ENCODE measurements around the gene MRPS18A.

Gene MRPS18A

DNA sequence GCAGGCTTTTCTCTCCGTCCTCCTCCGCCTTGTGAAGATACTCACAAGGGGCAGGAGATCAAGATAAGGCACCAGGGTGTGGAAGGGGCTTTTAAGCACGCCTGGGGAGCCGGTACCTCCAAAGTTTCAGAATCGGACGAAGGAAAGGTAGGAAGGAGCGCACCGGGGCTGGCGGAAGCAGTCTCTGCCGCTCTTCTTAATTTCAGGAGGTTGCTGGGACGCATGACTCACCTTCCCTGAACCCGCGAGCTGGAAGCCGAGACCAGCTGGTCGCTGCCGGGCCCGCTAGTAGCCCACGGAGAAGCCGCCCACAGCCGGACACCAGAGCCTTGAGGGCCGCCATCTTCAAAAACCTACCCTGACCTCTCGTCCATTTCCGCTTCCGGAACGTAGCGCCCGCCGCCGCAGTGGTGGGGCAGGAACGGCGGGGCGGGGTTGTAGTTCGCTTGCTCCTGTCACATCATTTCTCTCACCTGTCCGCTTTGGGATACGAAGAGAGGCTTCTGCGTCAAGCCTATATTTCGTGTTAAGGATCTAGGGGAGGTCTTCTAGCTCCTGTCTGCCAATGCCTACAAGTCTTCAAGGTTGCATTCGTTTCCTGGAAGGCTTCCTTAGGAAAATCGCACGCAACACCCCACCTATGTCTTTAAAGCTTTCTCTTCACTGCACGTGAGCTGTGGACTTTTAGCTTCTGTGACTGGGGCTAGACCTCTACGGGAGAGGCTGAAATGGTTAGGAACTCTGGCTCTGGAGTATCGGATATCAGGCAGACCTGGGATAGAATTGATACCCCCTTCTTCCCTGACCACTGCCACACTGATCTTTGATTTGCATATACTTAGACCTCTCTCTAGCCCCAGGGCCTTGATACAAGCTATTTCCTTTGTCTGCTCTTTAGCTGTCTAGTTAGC lies at the start of gene MRPS18A:
Gene MRPS18A (minus strand): TSS at position 355 of the 911 bp plus-strand sequence. CDS start 12 bp downstream, at position 343.
- DNase-seq (ENCODE audit: low read depth) = peak; percentile 66

DNA sequence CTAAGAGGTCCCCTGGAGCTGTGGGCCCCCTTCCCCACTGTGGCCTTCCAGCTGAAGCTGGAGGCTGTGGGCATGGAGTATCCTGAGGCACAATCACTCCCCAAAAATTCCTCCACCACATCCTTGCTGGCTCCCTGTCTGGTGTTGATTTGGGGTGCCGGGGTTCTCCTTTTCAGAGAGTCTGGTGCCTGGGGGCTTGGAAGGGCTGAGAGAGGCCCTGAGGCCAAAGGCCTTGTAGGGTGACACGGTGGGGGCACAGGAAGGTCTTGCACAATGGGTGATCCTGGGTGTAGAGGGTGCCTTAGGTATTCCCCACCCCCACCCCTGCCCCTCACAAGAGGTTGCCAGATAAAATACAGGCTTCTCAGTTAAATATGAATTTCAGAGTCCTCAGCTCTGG lies 49.3 kb upstream of the MRPS18A start:
- no peak for DNase-seq (ENCODE audit: low read depth)

DNA sequence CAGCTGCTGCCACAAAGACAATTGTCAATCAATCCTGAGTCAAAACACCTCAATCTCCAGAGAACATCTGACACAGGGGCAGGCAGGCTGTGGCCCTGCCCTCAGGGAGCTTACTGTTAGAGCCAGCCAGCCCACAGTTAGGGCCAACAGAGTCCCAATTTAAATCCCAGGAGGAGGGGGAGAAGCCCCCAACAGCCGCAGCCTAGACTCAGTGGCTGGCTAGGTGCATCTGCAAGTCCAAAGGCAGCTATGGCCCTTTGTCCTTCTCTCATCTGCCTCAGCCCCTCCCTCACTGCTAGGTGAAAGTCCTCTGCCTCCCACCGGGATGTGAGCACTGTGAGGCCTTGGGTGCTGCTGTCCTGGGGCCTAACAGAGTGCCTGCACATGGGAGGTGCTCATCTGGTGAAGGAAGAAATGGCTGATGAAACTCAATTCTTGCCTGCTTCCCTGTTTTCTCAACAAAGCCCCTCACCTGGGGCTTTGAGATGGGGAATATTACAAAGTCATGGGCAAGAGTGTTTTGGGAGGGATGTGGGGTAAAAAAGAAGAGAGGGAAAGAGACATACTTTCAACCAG lies 48.7 kb upstream of the MRPS18A start:
- DNase-seq (ENCODE audit: low read depth) = no peak

DNA sequence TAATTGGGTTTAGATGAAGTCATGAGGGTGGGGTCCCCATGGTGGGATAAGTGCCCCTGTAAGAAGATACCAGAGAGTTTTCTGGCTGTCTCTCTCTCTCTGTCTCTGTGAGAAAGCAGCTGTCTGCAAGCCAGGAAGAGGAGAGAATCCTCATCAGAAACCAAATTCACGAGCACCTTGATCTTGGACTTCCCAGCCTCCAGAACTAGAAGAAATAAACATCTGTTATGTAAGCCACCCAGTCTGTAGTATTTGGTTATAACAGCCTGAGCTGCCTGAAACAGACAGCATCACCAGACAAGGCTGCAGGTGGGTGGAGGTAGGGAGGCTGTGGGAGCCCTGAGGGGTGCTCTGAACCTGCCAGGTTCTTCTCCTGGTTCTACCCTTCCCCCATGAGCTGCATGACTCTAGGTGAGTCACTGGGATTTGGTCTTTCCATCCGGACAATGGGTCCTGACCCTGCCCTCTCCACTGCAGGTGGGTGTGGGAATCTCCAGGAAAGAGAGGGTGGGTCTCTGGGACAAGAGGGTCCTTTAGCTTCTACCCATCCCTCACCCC lies 48.1 kb upstream of the MRPS18A start:
- DNase-seq (ENCODE audit: low read depth) = no peak

DNA sequence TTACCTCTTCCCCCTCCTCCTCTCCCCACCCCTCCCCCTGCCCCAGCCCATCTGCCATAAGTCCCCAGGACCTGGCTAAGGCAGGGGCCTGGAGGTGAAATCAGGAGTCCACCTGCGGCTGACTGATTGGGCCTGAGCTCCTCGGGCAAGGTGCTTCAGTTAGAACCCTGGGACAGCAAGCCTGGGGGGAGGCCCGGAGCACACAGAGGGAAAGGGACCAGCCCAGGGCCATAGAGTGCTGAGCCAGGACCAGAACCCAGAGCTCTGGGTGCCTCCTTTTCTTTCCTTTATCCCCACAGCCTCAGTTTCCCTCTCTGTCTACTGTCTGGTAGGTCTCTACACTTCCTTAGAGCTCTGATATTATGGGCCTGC lies 46.7 kb upstream of the MRPS18A start:
- no peak for DNase-seq (ENCODE audit: low read depth)

DNA sequence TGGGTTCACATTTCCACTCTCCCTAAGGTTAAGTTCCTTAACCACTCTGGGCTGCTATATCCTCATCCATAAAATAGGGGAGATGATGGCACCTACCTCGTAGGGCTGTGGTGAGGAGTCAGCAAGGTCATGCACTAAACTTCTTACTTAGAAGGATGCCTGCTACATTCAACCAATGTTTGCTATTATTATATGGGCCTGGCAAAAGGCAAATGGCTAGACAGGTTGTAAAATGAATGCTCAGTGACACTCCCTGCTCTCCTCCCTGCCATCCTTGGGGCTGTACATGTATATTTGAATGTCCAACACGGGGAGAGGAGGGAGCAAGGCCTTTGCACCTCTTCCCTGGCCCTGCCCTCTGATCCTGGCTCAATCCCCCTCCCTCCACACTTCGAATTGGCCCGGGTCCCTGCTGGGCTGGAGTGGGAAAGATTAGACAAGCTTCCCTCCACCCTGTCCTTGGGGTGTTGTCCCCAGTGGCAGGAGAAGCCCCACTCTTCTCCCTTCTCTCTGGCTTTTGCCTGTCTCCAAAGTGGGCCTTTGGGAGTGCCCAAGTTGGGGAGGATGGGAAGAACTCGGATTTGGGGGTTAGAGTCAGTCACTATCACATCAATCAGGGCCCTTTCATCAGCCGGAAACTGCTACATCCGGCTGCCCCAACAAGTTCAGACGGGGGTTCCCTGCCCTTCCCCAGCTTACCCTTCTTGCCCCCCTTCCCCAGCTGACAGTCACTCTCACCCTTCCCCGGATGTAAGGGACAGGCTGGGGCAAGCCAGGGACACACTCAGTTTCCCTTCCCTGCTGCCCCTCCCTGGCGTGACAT lies 46.1 kb upstream of the MRPS18A start:
- no peak for DNase-seq (ENCODE audit: low read depth)

DNA sequence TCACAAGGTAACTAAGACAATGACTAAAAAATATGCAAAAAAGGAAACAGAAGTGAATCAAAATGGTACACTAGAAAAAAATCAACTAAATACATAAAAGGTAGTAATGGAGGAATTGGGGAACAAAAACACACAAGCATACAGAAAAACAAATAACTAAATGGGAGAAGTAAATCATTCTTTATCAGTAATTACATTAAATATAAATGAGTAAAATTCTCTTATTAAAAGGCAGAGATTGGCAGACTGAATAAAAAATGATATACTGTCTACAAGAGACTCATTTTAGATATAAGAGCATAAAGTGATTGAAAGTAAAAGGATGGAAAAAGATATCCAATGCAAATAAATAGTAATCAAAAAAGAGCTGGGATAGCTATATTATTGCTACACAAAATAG lies 43.0 kb upstream of the MRPS18A start:
- no peak for DNase-seq (ENCODE audit: low read depth)

DNA sequence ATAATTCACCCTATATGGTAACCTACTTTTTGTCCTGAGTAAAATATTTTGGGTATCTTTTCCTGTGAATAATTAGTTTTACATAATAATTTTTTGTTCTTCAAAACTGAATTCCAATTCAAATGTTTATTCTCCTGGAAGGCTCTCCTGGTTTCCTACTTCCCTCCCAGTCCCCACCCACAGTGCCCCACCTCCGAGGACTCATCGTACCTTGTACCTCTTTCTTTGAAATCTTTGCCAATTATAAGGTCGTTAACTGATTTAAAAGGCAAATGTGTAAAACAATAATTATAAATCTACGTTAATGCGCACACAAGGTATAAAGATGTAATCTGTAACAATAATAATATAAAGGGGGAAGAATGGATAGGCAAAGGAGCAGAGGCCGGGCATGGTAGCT lies 41.9 kb upstream of the MRPS18A start:
- no peak for DNase-seq (ENCODE audit: low read depth)

DNA sequence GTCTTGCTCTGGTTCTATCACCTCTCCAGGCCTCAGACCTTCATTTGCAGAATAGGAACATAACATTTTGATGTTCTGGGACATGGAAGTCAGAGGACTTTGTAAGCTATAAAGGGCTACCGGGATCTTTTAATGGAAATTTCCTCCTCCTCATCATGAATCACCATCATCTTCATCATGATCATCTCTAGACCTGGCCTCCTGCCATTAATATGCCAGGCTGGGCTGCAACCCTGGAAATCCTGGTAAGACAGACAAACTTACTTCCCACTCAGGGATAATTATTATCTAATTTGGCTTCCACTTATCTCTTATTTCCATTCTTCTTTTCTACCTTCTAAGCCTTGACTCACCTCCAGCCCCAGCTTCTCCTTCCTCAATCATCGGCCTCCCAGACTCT lies 41.0 kb upstream of the MRPS18A start:
- DNase-seq (ENCODE audit: low read depth) = no peak

DNA sequence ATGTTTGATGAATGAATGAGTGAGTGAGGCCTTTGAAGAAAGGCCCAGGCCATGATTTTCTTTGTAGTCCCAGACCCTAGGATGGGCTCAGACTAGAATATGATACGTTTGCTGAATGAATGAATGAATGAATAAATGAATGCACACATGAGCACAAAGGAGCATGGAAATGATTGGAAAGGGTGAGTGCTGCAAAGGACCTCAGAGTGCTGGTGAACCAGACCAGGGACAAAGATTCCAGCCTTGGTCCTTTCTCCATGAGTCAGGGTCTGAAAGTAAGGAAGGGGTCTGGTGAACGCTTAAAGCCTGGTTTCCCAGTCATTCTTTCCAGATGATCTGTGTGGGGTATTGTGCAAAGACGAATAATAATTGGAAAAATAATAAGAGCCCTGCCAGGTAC lies 40.0 kb upstream of the MRPS18A start:
- DNase-seq (ENCODE audit: low read depth) = no peak

DNA sequence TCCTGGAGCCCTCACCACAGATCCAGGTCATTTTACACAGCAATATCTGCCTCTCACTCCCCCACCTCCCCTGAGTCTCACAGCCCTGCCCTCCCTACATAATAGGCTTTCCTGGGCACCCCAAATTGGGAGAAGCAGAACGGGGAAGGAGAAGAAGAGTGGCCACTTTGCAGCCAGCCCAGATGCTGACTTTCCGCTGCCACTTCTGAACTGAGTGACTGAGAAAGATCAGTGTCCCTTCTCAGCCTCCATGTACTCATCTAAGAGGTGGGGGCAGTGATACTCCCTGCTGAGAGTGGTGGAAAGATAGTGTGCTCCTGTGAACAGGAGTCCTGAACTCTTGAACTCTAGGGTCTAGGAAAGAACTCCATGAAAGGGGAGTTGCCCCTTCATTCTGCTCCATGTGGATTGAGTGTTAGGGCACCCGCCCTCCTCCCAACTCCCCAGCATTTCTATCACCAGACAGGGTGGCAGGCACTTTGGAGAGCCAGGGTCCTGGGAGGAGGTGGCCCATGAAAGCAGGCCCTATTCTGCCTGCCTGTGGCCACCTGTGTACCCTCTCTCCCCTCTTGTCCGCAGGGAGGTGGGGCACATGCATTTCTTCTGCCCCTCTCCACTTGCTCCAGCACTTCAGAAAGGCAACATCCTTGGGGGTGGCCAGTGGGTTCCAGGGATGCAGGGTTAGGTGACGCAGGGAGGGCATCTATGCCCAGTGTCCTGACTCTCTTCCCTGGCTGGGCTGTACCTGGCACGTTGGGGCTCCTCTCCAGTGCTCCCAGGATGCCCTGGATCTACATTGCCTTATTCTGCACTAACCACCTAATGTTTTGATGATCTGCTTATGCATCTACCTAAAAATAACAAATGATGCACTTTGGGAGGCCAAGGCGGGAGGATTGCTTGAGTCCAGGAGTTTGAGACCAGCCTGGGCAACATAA lies 38.3 kb upstream of the MRPS18A start:
- DNase-seq (ENCODE audit: low read depth) = no peak

DNA sequence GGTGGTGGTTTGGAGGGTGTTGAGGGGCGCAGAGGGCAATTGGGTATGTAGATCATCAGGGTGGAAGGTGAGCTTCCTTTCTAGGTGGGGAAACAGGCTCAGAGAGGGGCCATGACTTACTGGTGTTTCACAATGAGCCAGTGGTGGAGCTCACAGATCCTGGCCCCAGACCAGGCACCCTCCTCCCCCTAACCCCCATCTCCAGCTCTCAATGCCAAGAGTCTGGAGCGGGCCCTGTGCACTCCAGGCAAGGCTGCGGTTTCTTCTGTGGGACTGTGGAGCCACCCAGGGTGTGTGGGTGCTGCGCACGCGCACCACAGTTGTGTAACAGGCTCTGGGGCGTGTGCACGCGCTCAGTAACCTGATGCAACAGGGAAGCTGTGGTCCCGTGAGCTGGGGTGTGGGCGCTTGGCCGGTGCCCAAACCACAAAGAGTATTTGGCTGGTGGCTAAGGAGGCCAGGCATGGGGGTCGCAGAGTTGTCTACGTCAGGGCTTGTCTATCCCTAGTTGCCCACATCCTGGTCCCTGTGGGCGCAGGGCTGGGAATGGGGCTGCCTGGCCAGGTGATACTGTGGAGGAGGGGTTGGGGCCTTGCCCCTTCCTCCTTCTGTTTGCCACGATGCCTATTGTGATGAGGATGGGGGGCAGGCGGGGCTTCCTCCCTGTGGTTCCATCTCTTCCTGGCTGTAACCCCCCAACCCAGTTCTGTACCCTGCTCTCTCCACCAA lies 37.5 kb upstream of the MRPS18A start:
- peak; percentile 97 for DNase-seq (ENCODE audit: low read depth)

DNA sequence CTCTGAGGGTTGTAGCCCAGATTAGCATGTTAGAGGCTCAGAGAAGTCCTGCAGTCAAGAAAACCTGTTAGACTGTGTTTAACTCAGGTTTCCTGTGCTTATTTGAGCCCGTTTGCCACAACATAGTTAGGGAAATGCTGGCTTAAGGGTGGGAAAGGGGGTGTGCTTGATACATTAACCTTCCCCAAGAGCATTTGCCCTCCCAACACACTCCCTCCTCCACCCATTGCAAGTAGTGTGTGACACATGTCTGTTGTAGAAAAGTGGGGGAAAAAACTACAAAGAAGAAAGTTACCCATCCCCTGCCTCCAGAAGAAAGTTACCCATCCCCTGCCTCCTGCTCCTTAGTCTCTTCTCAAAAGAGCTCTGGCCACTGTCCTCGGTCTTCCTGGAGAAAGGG lies 36.8 kb upstream of the MRPS18A start:
- no peak for DNase-seq (ENCODE audit: low read depth)

DNA sequence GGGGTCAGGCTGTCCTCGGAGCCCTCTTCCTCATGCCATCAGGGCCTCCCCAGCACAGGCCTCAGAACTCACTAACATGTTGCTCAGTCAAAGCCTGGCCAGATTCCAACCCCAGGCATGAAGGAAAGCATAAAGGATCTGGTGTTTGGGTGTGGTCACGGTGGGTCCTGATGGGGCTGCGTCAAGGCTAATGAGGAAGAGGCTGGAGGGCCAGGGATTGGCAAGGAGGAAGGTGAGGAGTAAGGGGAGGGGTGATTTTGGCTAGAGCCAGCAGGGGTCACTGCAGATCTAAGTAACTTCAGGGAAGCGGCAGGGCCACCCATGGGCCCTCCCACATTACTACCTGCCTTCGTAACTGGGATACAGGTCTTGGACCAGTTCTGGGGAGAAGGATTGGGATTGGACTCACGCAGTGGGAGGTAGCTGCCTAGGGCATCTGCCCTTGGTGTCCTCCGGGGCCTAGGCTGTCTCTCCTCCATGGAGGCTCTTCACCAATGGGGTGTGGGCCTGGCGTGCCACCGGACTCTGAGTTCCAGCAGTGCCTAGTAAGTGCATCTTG lies 36.2 kb upstream of the MRPS18A start:
- peak; percentile 71 for DNase-seq (ENCODE audit: low read depth)

DNA sequence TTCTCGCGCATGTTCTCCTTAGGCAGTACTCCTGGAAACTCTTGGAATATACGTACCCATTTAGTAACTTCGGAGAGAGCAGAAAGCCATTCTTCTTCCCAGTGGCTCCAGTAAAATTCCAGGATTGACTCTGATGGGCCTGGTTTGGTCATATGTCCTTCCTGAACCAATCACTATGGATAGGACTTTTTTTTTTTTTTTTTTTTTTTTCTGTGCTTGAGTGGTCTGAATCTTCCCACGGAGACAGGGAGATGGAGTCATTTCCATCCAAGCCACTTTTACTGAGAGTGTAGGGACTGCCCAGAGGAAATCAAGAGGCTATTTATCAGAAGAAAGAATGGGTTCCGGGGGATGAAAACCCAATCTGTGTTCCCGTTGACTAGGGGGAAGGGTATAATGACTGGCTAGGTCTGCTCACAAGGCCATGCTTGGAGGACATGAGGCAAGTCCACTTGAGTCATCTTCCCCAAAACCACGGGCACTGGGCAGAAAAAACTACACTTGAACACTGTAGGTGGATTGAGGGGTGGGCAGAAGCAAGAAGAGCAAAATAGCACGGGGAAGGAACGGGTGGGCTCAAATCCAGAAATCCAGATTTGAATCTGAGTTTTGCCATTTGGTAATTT lies 35.4 kb upstream of the MRPS18A start:
- no peak for DNase-seq (ENCODE audit: low read depth)

DNA sequence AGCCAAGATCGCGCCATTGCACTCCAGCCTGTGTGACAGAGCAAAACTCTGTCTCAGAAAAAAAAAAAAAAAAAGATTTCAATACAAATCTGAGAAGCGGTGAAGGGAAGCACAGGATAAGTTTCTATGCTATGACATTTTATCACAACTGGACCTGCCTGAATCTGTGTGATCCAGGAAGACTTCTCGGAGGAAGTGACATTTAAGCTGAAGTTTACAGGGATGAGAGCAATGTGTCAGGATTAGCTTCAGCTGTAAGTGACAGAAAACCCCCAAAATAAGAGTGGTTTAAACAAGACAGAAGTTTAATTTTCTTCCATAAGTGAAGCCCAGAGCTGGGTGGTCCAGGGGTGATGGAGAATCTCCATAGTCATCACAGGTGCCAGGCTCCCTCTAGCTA lies 33.4 kb upstream of the MRPS18A start:
- DNase-seq (ENCODE audit: low read depth) = no peak

DNA sequence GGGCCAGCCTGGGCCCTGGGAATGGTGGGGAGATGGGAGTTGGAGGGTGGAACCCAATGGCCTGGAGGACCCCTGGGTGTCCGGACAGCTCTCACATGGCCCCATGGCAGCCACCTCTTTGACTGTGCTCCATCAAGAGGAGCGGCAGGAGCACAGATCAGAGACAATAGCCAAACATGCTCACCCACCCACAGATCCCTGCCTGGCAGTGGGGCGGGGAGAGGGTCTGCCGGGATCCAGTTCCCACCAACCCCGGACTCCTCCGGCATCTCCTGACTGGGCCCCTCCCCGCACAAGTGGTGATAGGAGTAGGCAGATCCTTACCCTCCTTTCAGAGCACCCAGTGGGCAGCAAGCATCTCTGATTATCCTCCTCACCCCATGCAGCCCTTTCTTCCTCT lies 31.9 kb upstream of the MRPS18A start:
- no peak for DNase-seq (ENCODE audit: low read depth)

DNA sequence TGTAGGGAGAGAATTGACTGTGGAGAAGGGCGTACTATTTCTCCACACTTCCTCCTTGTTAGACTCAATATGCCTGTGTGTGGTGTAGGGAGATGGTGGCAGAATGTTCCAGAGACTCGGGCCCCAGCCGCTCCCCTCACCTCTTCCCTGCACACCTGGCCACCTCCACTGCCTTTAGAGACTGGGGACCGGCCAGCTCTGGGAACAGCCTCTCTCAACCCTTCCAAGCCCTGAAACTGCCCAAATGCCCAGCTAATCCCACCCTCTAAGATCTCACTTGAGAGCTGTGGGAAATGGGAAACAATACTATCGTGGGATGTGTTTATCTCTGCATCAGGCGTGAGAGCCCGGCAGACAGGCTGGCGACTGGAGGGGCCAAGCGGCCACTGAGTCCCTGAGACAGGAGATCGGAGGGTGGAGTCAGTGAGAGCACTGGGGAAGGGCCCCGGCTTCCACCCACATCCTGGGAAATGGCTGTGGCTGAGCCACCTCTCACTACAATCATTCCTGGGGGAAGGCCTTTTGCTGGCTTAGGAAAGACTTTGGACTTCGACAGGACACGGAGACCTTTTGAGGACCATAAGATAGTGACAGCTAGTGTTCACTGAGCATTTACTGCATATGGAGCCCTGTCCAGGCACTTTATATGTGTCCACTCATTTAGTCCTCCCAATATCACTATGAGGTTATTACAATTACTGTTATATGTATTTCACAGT lies 31.0 kb upstream of the MRPS18A start:
- no peak for DNase-seq (ENCODE audit: low read depth)

DNA sequence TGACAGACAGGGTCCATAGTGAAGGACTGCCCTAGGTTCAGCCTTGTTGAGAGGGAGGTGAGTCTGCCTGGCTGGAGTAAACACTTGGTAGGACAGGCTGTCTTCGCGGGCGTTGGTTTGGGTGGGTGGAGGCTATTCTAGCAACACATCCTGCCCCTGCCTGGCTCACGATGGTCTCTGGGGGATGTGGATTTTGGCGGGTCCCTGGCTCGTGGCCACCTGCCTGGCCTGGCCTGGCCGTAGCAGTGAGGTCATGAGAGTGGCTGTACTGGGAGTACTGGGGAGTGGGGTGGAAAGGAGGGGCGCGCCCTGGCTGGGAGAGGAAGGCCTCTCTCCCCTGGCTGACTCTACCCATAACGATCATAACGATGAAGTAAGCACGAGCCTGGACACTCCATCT lies 30.2 kb upstream of the MRPS18A start:
- DNase-seq (ENCODE audit: low read depth) = no peak

Measured in amniotic epithelial cell (primary cell).